ENCODE data around the gene PRIMA1. TPM values are rescaled to one million over a fixed set of nuclear protein-coding genes. Genes with fewer than 3 reads are reported as not detected.

PRIMA1 gene
- total RNA-seq, 1 donor from 2014 or later = not detected

- Mint-ChIP-seq H3K9me3 (ENCODE audit: low read depth) (no peaks in the 10 kb centered on the region), H3K27me3 (ENCODE audit: low read depth) (peaks cover 6% of the 10 kb centered on the region)
- TF ChIP-seq, protein P1, sequence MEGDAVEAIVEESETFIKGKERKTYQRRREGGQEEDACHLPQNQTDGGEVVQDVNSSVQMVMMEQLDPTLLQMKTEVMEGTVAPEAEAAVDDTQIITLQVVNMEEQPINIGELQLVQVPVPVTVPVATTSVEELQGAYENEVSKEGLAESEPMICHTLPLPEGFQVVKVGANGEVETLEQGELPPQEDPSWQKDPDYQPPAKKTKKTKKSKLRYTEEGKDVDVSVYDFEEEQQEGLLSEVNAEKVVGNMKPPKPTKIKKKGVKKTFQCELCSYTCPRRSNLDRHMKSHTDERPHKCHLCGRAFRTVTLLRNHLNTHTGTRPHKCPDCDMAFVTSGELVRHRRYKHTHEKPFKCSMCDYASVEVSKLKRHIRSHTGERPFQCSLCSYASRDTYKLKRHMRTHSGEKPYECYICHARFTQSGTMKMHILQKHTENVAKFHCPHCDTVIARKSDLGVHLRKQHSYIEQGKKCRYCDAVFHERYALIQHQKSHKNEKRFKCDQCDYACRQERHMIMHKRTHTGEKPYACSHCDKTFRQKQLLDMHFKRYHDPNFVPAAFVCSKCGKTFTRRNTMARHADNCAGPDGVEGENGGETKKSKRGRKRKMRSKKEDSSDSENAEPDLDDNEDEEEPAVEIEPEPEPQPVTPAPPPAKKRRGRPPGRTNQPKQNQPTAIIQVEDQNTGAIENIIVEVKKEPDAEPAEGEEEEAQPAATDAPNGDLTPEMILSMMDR (IDR thresholded peaks at IDR 0.05) = no peak
These were observed 75.2 kb downstream of the PRIMA1 start for GRCh38 chr14:93712838-93713724.

GRCh38 chr14:93712079-93712837, 76.0 kb downstream of the PRIMA1 start:
- H3K36me3 Mint-ChIP-seq (ENCODE audit: low read depth) = no peaks in the 10 kb centered on the region
- no peak overlapping the region for H3K4me3 Mint-ChIP-seq (ENCODE audit: unreplicated experiment)
- DNase-seq (ENCODE audit: low spot score) = no peak
- no peaks in the 10 kb centered on the region for H3K9me3 Mint-ChIP-seq (ENCODE audit: low read depth)
- TF ChIP-seq, protein P1 (IDR thresholded peaks at IDR 0.05) = no peak
- H3K27ac Mint-ChIP-seq (ENCODE audit: unreplicated experiment) = no peak overlapping the region
- H3K27me3 Mint-ChIP-seq (ENCODE audit: low read depth) = peaks cover 6% of the 10 kb centered on the region
- no peaks in the 10 kb centered on the region for H3K4me1 Mint-ChIP-seq (ENCODE audit: low read depth)

More at GRCh38 chr14:93712838-93713724, 75.2 kb downstream of the PRIMA1 start:
- H3K4me1 Mint-ChIP-seq (ENCODE audit: low read depth) = no peaks in the 10 kb centered on the region
- H3K4me3 Mint-ChIP-seq (ENCODE audit: unreplicated experiment) = no peak overlapping the region
- H3K36me3 Mint-ChIP-seq (ENCODE audit: low read depth) = no peaks in the 10 kb centered on the region
- no peak for DNase-seq (ENCODE audit: low spot score)
- no peak overlapping the region for H3K27ac Mint-ChIP-seq (ENCODE audit: unreplicated experiment)

DNA sequence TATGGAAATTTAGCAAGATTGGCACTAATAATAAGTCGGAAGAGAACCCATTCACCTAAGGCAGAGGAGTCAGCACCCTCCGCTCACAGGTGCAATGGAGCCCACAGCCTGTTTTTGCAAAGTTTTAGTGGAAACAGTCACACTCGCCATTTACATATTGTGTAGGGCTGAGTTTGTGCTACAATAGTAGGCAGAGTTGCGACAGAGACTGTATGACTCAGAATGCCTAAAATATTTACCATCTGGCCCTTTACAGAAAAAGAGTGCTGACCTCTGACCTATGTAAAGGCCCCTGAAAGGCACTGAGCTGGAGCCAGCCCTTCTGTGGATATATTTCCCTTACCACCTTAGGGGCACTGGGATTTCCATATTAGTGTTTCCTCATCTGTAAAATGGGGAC, 79.0 kb downstream of the PRIMA1 start:
- Mint-ChIP-seq H3K4me1 (ENCODE audit: low read depth) (no peaks in the 10 kb centered on the region), H3K27ac (ENCODE audit: unreplicated experiment) (no peak overlapping the region), H3K4me3 (ENCODE audit: unreplicated experiment) (no peak overlapping the region), H3K9me3 (ENCODE audit: low read depth) (no peaks in the 10 kb centered on the region), H3K36me3 (ENCODE audit: low read depth) (no peaks in the 10 kb centered on the region), H3K27me3 (ENCODE audit: low read depth) (peaks cover 2% of the 10 kb centered on the region)
- TF ChIP-seq, protein P1 (IDR thresholded peaks at IDR 0.05) = no peak
- no peak for DNase-seq (ENCODE audit: low spot score)

DNA sequence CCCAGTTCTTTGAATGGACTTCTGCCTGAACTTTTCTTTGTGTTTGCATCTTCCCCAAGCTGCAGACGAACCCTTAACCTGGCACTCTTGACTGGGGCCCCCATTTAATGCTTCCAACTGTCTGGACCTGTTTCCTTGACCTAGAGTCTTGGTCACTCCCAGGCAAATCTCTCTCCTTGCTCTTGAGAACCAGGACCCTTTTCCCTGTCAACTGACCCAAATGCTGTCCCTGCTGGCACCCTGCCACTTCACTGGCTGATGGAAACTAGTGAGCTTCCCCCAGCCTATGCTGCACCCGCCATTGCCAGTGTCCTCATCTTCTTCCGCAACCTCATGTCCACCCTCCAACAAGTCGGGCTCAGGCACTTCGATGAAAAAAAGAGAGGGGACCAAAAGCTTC, 79.5 kb downstream of the PRIMA1 start:
- Mint-ChIP-seq H3K4me1 (ENCODE audit: low read depth) (no peaks in the 10 kb centered on the region), H3K4me3 (ENCODE audit: unreplicated experiment) (no peak overlapping the region), H3K27me3 (ENCODE audit: low read depth) (peaks cover 2% of the 10 kb centered on the region), H3K27ac (ENCODE audit: unreplicated experiment) (no peak overlapping the region), H3K36me3 (ENCODE audit: low read depth) (no peaks in the 10 kb centered on the region), H3K9me3 (ENCODE audit: low read depth) (no peaks in the 10 kb centered on the region)
- TF ChIP-seq, protein P1 (IDR thresholded peaks at IDR 0.05) = no peak
- no peak for DNase-seq (ENCODE audit: low spot score)

DNA sequence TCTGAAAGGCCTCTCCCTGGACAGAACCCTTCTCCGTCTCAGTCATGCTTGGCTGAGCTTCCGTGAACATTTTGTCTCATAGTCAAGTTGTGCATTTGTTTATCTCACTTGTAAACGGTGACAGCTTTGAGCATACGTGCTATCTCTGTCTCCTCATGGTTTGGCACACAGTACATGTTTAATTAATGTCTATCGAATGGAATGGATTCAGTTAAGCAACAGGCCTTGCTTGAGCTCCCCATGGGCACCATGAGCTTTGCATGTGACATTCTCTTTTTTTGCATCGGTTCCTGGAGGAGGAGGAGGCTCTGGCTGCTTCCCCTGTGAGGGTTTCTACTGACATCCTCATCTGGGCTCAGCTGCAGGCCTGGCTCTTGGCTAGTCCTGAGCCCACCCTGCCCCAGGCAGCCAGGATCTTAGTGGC, 80.0 kb downstream of the PRIMA1 start:
- no peak for DNase-seq (ENCODE audit: low spot score)
- Mint-ChIP-seq H3K4me3 (ENCODE audit: unreplicated experiment) (no peak overlapping the region), H3K27me3 (ENCODE audit: low read depth) (peaks cover 2% of the 10 kb centered on the region), H3K9me3 (ENCODE audit: low read depth) (no peaks in the 10 kb centered on the region), H3K36me3 (ENCODE audit: low read depth) (no peaks in the 10 kb centered on the region), H3K27ac (ENCODE audit: unreplicated experiment) (no peak overlapping the region), H3K4me1 (ENCODE audit: low read depth) (no peaks in the 10 kb centered on the region)
- TF ChIP-seq, protein P1 (IDR thresholded peaks at IDR 0.05) = no peak

All from chondrocyte (in vitro differentiated cells).